GM20431 (cell line): ENCODE data around the gene ATG10.
"Not testable (repeated sequence)": the region's sequence is repeated elsewhere in the genome, so short reads cannot be mapped to it uniquely, and the experiment has no call there.

ENCODE experiments used
- in situ Hi-C: fragments of 300-500 bp; cut with MseI, MboI; formaldehyde crosslinking; loops from one replicate; pipeline ENCODE4 v1.15.0; 2020; ENCODE audit warnings: low sequenced_read_pairs; ENCODE audit not compliant: unreplicated experiment

ATG10 gene

GRCh38 chr5:82045554-82046275, 73.9 kb downstream of the ATG10 start:
- in situ Hi-C loops = no loop called here

- in situ Hi-C loops = no loop called here
Measured at GRCh38 chr5:82046276-82046647, 74.4 kb downstream of the ATG10 start.

GRCh38 chr5:82050955-82051354, 79.1 kb downstream of the ATG10 start:
- in situ Hi-C loops = no loop called here

- in situ Hi-C loops = no loop called here
Measured at GRCh38 chr5:82054004-82054710, 82.3 kb downstream of the ATG10 start.

- in situ Hi-C loops = no loop called here
Measured at GRCh38 chr5:82057051-82057450, 85.2 kb downstream of the ATG10 start.

- in situ Hi-C loops = no loop called here
Measured at GRCh38 chr5:82058710-82059109, 86.9 kb downstream of the ATG10 start.

- in situ Hi-C loops = no loop called here
Measured at GRCh38 chr5:82066791-82067190, 95.0 kb downstream of the ATG10 start.

GRCh38 chr5:82068042-82068441, 96.2 kb downstream of the ATG10 start:
- in situ Hi-C loops = not testable (repeated sequence)

GRCh38 chr5:82068723-82069122, 96.9 kb downstream of the ATG10 start:
- in situ Hi-C loops = no loop called here

- in situ Hi-C loops = no loop called here
Measured at GRCh38 chr5:82072138-82072537, 100.3 kb downstream of the ATG10 start.

GRCh38 chr5:82073179-82073578, 101.4 kb downstream of the ATG10 start:
- in situ Hi-C loops = no loop called here

- in situ Hi-C loops = no loop called here
Measured at GRCh38 chr5:82074950-82075349, 103.1 kb downstream of the ATG10 start.

GRCh38 chr5:82077496-82077895, 105.7 kb downstream of the ATG10 start:
- in situ Hi-C loops = no loop called here

- in situ Hi-C loops = no loop called here
Measured at GRCh38 chr5:82091617-82092016, 119.8 kb downstream of the ATG10 start.

- in situ Hi-C loops = no loop called here
Measured at GRCh38 chr5:82095536-82095935, 123.7 kb downstream of the ATG10 start.

- in situ Hi-C loops = no loop called here
Measured at GRCh38 chr5:82096249-82096648, 124.4 kb downstream of the ATG10 start.

GRCh38 chr5:82100303-82101077, 128.7 kb downstream of the ATG10 start:
- in situ Hi-C loops = no loop called here

GRCh38 chr5:82104872-82105271, 133.0 kb downstream of the ATG10 start:
- in situ Hi-C loops = no loop called here

GRCh38 chr5:82105457-82105856, 133.6 kb downstream of the ATG10 start:
- in situ Hi-C loops = no loop called here

GRCh38 chr5:82106207-82106606, 134.4 kb downstream of the ATG10 start:
- in situ Hi-C loops = no loop called here

GRCh38 chr5:82106756-82107155, 134.9 kb downstream of the ATG10 start:
- in situ Hi-C loops = no loop called here
